Glutamatergic neuron (in vitro differentiated cells): ENCODE measurements around the gene PPIA. TPM values are rescaled to one million over a fixed set of nuclear protein-coding genes. Genes with fewer than 3 reads are reported as not detected.

Source experiments
- DNase-seq: peaks from one replicate; pipeline ENCODE4 v3.0.0; 2022
- H3K27ac Mint-ChIP-seq: one replicate; pipeline ENCODE4 v1.8.0; 2020; ENCODE audit warnings: mild to moderate bottlenecking, mixed read lengths, inconsistent platforms; ENCODE audit not compliant: unreplicated experiment
- H3K27me3 Mint-ChIP-seq: one replicate; pipeline ENCODE4 v1.8.0; 2020; ENCODE audit warnings: mild to moderate bottlenecking, moderate library complexity, mixed read lengths, inconsistent platforms; ENCODE audit not compliant: unreplicated experiment
- H3K36me3 Mint-ChIP-seq: one replicate; pipeline ENCODE4 v1.8.0; 2020; ENCODE audit warnings: mild to moderate bottlenecking, mixed read lengths, inconsistent platforms; ENCODE audit not compliant: unreplicated experiment
- H3K4me1 Mint-ChIP-seq: one replicate; pipeline ENCODE4 v1.8.0; 2020; ENCODE audit warnings: mild to moderate bottlenecking, low read depth, mixed read lengths, inconsistent platforms; ENCODE audit not compliant: unreplicated experiment
- H3K4me3 Mint-ChIP-seq: one replicate; pipeline ENCODE4 v1.8.0; 2020; ENCODE audit warnings: mild to moderate bottlenecking, mixed read lengths, inconsistent platforms; ENCODE audit not compliant: unreplicated experiment
- H3K9me3 Mint-ChIP-seq: one replicate; pipeline ENCODE4 v1.8.0; 2020; ENCODE audit warnings: mild to moderate bottlenecking, moderate library complexity, mixed read lengths, inconsistent platforms; ENCODE audit not compliant: unreplicated experiment
- total RNA-seq: library from RNA; stranded (reverse); fragmentation: NEBNext Ultra II Directional; extraction: Animal tissue kit (Norgen Biotek cat#: 25700); gene quantifications from one replicate; pipeline ENCODE4 v1.2.1, GENCODE V29; 2021; ENCODE audit not compliant: unreplicated experiment
- TF ChIP-seq, protein P1 (sequence below): fragments of 200-600 bp; sonication (generic); IDR thresholded peaks from one replicate; pipeline ENCODE4 v1.5.0; 2021; ENCODE audit not compliant: partially characterized antibody, unreplicated experiment

The PPIA gene
- total RNA-seq, 1 donor from 2014 or later = 1,460 TPM

DNA sequence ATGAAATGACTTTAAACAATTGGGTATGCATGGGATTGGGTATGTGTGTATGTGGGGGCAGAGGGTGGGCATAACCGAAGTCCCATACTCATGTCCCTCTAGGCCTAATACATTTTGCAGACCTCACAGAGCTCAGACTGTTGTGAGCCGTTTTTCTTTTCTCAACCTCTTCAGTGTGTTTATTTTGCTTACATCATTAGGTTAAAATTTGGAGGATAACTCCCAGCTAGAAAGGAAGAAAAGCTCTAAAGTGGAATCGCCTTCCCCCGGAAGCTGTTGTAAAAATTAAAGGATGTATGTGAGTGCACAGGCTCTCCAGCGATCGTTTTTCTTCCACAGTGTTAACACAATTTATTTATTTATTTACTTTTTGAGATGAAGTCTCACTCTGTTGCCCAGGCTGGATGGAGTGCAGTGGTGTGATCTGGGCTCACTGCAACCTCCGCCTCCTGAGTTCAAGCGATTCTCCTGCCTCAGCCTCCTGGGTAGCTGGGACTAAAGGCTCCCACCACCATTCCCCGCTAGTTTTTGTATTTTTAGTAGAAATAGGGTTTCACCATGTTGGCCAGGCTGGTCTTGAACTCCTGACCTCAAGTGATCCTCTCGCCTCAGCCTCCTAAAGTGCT is 52.9 kb downstream of the PPIA start:
- Mint-ChIP-seq H3K4me3 (peak overlapping the region; percentile 93), H3K27me3 (peaks cover 7% of the 10 kb centered on the region), H3K4me1 (peaks cover 11% of the 10 kb centered on the region), H3K36me3 (no peaks in the 10 kb centered on the region), H3K27ac (no peak overlapping the region), H3K9me3 (peaks cover 8% of the 10 kb centered on the region)
- TF ChIP-seq, protein P1, sequence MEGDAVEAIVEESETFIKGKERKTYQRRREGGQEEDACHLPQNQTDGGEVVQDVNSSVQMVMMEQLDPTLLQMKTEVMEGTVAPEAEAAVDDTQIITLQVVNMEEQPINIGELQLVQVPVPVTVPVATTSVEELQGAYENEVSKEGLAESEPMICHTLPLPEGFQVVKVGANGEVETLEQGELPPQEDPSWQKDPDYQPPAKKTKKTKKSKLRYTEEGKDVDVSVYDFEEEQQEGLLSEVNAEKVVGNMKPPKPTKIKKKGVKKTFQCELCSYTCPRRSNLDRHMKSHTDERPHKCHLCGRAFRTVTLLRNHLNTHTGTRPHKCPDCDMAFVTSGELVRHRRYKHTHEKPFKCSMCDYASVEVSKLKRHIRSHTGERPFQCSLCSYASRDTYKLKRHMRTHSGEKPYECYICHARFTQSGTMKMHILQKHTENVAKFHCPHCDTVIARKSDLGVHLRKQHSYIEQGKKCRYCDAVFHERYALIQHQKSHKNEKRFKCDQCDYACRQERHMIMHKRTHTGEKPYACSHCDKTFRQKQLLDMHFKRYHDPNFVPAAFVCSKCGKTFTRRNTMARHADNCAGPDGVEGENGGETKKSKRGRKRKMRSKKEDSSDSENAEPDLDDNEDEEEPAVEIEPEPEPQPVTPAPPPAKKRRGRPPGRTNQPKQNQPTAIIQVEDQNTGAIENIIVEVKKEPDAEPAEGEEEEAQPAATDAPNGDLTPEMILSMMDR = no peak
- DNase-seq = no peak

DNA sequence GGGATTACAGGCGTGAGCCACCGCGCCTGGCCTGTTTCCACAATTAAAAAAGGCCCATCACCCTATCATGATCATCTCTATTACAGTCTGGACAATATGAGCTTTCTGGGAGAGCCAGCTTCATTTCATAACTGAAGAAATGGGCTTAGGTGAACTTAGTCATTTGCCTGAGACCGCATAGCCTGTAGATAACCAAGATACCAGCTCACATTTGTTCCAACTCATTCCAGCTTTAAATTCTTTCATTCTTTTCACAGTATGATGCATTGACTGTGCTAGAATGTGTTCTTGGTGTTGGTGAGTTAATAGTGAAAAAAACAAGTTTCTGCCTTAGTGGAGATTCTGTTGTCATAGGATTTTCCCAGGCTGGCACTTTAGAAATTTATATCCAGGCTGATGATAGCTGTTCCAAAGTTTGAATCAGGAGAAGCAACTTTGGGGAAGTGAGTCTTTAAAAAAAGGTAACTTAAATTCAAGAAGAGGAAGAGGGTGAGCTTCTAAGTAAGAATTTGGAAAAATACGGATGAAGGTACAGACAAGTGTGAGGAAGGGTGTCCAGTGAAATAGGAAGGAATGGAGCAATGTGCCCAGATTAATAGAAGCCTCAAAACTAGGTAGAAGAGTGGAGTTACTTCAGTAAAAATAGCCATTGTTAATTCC is 53.5 kb downstream of the PPIA start:
- H3K27me3 Mint-ChIP-seq = peaks cover 7% of the 10 kb centered on the region
- no peak overlapping the region for H3K27ac Mint-ChIP-seq
- H3K4me3 Mint-ChIP-seq = no peak overlapping the region
- peaks cover 8% of the 10 kb centered on the region for H3K9me3 Mint-ChIP-seq
- TF ChIP-seq, protein P1 = no peak
- H3K4me1 Mint-ChIP-seq = peaks cover 10% of the 10 kb centered on the region
- no peaks in the 10 kb centered on the region for H3K36me3 Mint-ChIP-seq
- DNase-seq = no peak

DNA sequence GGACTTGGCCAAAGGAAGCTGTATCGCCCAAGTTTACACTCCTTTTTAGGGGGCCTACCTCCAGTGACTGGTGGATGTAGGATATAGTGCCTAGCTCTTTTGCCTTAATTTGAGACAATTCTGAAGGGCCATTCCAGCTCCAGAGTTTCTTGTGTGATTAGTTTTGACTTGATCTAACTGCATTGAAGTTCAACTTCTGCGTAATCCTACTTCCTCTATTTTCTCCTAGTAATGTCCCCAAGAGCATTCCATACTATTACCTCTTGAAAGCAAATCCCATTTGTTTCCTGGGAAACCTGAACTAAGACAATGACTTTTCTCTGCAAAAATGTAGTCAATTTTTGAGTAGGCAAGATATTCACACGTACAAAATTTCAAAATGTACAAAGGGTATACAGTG is 56.1 kb downstream of the PPIA start:
- no peaks in the 10 kb centered on the region for H3K36me3 Mint-ChIP-seq
- H3K27ac Mint-ChIP-seq = no peak overlapping the region
- H3K4me1 Mint-ChIP-seq = no peaks in the 10 kb centered on the region
- H3K27me3 Mint-ChIP-seq = peaks cover 3% of the 10 kb centered on the region
- peaks cover 3% of the 10 kb centered on the region for H3K9me3 Mint-ChIP-seq
- DNase-seq = no peak
- H3K4me3 Mint-ChIP-seq = no peak overlapping the region
- TF ChIP-seq, protein P1 = no peak

Other genes with a start within 250 kb of the PPIA start
- 84.3 TPM for gene DDX56, start 222.8 kb upstream of the PPIA start, total RNA-seq
- 90.7 TPM for gene TMED4, start 214.4 kb upstream of the PPIA start, total RNA-seq
- 102 TPM for gene OGDH, start 190.1 kb upstream of the PPIA start, total RNA-seq
- 291 TPM for gene ZMIZ2, start 47.8 kb upstream of the PPIA start, total RNA-seq
- gene H2AZ2, start 51.4 kb downstream of the PPIA start, total RNA-seq = 180 TPM
- 11.4 TPM for gene PURB, start 88.8 kb downstream of the PPIA start, total RNA-seq
- 0.54 TPM for gene MYO1G, start 182.3 kb downstream of the PPIA start, total RNA-seq
- 92.6 TPM for gene CCM2, start 203.5 kb downstream of the PPIA start, total RNA-seq